Neural crest cell (in vitro differentiated cells): ENCODE measurements around the gene PRELID3B. TPM values are rescaled to one million over a fixed set of nuclear protein-coding genes. Genes with fewer than 3 reads are reported as not detected.

Experiments used
- DNase-seq: peaks from one replicate; pipeline ENCODE4 v3.0.0; 2021; ENCODE audit warnings: low read depth, mixed read lengths, low spot score
- H3K27ac Mint-ChIP-seq: one replicate; pipeline ENCODE4 v1.8.0; 2021; ENCODE audit warnings: mild to moderate bottlenecking, mixed read lengths; ENCODE audit not compliant: unreplicated experiment
- H3K27me3 Mint-ChIP-seq: 2 replicates; pipeline ENCODE4 v1.8.0; 2021; ENCODE audit warnings: low read depth, mild to moderate bottlenecking, mixed read lengths
- H3K36me3 Mint-ChIP-seq: 2 replicates; pipeline ENCODE4 v1.8.0; 2021; ENCODE audit warnings: low read depth, mild to moderate bottlenecking, mixed read lengths
- H3K4me1 Mint-ChIP-seq: 2 replicates; pipeline ENCODE4 v1.8.0; 2021; ENCODE audit warnings: mixed read lengths
- H3K4me3 Mint-ChIP-seq: one replicate; pipeline ENCODE4 v1.8.0; 2021; ENCODE audit warnings: mild to moderate bottlenecking, mixed read lengths
- H3K9me3 Mint-ChIP-seq: 2 replicates; pipeline ENCODE4 v1.8.0; 2021; ENCODE audit warnings: mixed read lengths
- total RNA-seq: library from RNA; stranded (reverse); gene quantifications from 2 replicates; pipeline ENCODE4 v1.2.1, GENCODE V29; 2021
- TF ChIP-seq, protein P1 (sequence below): fragments of 200-600 bp; sonication (generic); conservative IDR thresholded peaks from 2 replicates; pipeline ENCODE4 v1.5.0; 2021; ENCODE audit warnings: antibody characterized with exemption, mild to moderate bottlenecking

Gene PRELID3B
- total RNA-seq, 1 donor from 2014 or later = 45.3 TPM

DNA sequence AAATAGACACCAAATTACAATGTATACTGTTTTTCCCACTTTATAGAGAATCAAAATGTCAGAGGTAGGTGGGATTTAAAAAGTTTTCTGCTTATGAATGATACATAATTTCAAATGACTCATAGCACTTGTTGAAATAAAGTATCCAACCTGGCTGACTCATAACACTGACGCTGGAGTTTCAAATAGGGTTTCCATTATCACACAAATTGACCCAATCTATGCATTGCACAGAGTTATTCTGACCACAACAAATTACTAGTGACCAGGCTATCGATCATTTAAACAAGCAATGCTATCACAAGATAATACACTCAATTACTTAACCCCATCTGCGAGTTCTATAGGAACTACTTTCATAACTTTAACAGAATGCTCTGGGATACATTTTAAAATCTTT is 31.9 kb upstream of the PRELID3B start:
- Mint-ChIP-seq H3K4me1 (no peaks in the 10 kb centered on the region), H3K36me3 (no peaks in the 10 kb centered on the region), H3K4me3 (no peak overlapping the region), H3K27ac (no peak overlapping the region), H3K27me3 (peaks cover 47% of the 10 kb centered on the region), H3K9me3 (no peaks in the 10 kb centered on the region)
- DNase-seq = no peak
- TF ChIP-seq, protein P1, sequence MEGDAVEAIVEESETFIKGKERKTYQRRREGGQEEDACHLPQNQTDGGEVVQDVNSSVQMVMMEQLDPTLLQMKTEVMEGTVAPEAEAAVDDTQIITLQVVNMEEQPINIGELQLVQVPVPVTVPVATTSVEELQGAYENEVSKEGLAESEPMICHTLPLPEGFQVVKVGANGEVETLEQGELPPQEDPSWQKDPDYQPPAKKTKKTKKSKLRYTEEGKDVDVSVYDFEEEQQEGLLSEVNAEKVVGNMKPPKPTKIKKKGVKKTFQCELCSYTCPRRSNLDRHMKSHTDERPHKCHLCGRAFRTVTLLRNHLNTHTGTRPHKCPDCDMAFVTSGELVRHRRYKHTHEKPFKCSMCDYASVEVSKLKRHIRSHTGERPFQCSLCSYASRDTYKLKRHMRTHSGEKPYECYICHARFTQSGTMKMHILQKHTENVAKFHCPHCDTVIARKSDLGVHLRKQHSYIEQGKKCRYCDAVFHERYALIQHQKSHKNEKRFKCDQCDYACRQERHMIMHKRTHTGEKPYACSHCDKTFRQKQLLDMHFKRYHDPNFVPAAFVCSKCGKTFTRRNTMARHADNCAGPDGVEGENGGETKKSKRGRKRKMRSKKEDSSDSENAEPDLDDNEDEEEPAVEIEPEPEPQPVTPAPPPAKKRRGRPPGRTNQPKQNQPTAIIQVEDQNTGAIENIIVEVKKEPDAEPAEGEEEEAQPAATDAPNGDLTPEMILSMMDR = no peak

DNA sequence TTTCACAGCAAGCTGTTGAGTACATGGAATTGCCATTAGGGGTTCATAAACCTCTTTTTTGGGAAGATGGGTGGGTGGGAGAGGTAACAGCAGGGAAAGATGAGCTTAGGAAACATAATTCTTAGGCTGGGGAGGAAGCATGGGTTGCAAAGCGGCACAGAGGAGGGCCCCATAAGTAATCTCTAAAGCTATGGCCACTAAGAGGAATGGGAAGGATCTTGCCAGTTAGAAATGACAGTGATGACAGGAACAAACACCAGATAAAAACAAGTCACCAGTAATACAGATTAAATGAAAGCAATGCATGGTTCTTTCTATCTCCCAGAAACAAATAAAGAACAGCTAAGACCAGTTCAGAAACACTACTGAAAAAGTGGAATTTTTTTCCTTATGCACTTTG is 31.0 kb upstream of the PRELID3B start:
- H3K9me3 Mint-ChIP-seq = no peaks in the 10 kb centered on the region
- no peaks in the 10 kb centered on the region for H3K36me3 Mint-ChIP-seq
- H3K4me1 Mint-ChIP-seq = no peaks in the 10 kb centered on the region
- H3K27me3 Mint-ChIP-seq = peaks cover 47% of the 10 kb centered on the region
- TF ChIP-seq, protein P1 = no peak
- no peak overlapping the region for H3K27ac Mint-ChIP-seq
- DNase-seq = no peak
- no peak overlapping the region for H3K4me3 Mint-ChIP-seq

DNA sequence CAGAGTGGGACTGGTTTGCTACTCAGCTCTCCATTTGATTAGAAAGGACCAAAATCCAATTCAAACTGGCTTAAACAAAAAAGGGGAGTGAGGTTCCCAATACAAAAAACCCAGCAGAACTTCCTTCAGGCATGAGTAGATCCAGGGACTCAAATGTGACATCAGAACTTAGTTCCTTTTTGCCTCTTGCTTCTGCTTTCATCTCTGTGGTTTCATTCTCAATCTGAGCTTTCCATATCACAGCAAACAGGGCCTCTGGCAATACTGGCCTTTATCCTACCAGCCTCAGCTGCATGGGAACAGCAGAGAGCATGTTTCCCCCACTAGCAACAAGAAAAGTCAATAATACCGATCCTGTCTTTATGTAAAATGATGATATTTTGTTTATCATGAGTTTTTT is 28.6 kb upstream of the PRELID3B start:
- H3K27me3 Mint-ChIP-seq = peaks cover 32% of the 10 kb centered on the region
- H3K27ac Mint-ChIP-seq = no peak overlapping the region
- H3K4me3 Mint-ChIP-seq = no peak overlapping the region
- no peaks in the 10 kb centered on the region for H3K4me1 Mint-ChIP-seq
- no peaks in the 10 kb centered on the region for H3K9me3 Mint-ChIP-seq
- TF ChIP-seq, protein P1 = no peak
- no peak for DNase-seq
- no peaks in the 10 kb centered on the region for H3K36me3 Mint-ChIP-seq

DNA sequence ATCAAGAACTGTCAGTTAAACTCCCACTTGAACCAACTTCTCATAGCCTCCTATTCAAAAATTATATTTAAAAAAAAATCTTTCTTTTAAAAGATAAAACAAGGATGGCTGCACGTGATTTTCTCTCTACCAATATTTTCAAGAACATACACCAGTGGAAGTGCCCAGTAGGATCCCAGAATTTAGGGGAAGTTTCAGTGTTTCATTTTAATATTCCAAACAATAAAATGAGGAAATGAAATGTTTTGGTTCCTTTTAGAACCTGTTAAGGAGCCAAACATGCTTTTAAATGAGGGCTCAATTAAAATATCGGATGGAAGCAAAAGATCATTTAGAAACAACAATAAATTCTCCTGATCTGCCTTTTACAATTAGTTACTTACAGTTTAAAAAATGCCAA is 26.4 kb upstream of the PRELID3B start:
- DNase-seq = no peak
- TF ChIP-seq, protein P1 = no peak
- Mint-ChIP-seq H3K4me3 (no peak overlapping the region), H3K36me3 (no peaks in the 10 kb centered on the region), H3K9me3 (no peaks in the 10 kb centered on the region), H3K27me3 (peaks cover 12% of the 10 kb centered on the region), H3K27ac (no peak overlapping the region), H3K4me1 (no peaks in the 10 kb centered on the region)

DNA sequence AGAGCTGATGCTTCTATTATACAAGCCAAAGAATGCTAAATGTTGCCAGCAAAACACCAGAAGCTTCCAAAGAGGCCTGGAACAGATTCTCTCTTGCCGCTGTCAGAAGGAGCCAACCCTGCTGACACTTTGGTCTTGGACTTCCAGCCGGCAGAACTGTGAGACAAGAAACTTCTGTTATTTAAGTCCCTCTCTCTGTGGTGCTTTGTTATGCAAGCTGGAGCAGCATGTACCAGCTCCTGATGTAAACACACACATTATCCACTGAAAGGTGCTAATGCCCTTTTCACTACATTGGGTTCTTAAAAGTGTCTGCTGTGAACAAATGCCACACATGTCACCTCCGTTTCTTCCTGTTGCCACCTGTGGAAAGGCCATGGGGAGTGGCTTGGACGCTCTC is 25.9 kb upstream of the PRELID3B start:
- no peak overlapping the region for H3K4me3 Mint-ChIP-seq

More for the DNA sequence above, 25.9 kb upstream of the PRELID3B start:
- no peak for DNase-seq
- Mint-ChIP-seq H3K27me3 (peaks cover 10% of the 10 kb centered on the region), H3K4me1 (peaks cover 5% of the 10 kb centered on the region), H3K36me3 (no peaks in the 10 kb centered on the region), H3K9me3 (no peaks in the 10 kb centered on the region), H3K27ac (no peak overlapping the region)
- TF ChIP-seq, protein P1 = no peak
